ENCODE data around the gene MPPE1.
"Not testable (repeated sequence)": the region's sequence is repeated elsewhere in the genome, so short reads cannot be mapped to it uniquely, and the experiment has no call there.

- TF ChIP-seq POLR2A (IDR thresholded peaks at IDR 0.05); CTCF (IDR thresholded peaks at IDR 0.05); EP300 (IDR thresholded peaks at IDR 0.05; ENCODE audit: low read depth): not testable (repeated sequence)
Measured at GRCh38 chr18:11916880-11917279, 8.8 kb upstream of the MPPE1 start.
